Stimulated activated CD8-positive, alpha-beta memory T cell treated with anti-CD3 and anti-CD28 coated beads, Interleukin-2, amount 100 ng/mL, for 1 hour (primary cell): ENCODE results near the gene MANSC1.

ENCODE experiments used
- DNase-seq, 2 donors: peaks; one replicate each; pipeline ENCODE4 v3.0.0-alpha.2; 2020; ENCODE audit warnings: low read depth in 2 of 2

MANSC1 gene

GRCh38 chr12:12349711-12350665 lies at the start of gene MANSC1:
Gene MANSC1 (minus strand): TSS chr12:12350242. CDS start chr12:12343314, 6,928 bp downstream.
- no peak for DNase-seq

GRCh38 chr12:12399161-12399560 lies 49.1 kb upstream of the MANSC1 start:
- no peak for DNase-seq

- no peak for DNase-seq
These were observed 48.2 kb upstream of the MANSC1 start for GRCh38 chr12:12398026-12398859.

GRCh38 chr12:12397184-12397583 lies 47.1 kb upstream of the MANSC1 start:
- DNase-seq = no peak

DNA sequence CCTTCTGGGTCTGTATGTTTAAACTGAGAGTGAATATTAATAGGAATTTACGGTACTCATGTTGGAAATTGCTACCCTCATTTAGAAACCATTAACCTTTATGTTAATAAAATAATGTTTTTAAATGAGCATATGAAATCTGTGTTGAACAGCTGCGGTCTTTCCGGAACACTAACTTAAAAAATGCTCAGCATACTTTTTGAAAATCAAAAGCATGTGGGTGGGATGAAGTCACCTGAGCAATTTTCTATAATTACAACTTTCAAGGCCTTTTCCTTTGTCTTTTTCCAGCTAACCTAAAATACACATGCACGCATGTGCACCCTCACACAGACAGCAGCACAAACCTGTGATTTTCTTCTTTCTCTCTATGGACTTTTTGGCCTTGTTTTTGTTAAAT lies 46.7 kb upstream of the MANSC1 start:
- DNase-seq = no peak

GRCh38 chr12:12393171-12393570 lies 43.1 kb upstream of the MANSC1 start:
- DNase-seq = no peak

- no peak for DNase-seq
These were observed 42.4 kb upstream of the MANSC1 start for GRCh38 chr12:12392413-12392812.

DNA sequence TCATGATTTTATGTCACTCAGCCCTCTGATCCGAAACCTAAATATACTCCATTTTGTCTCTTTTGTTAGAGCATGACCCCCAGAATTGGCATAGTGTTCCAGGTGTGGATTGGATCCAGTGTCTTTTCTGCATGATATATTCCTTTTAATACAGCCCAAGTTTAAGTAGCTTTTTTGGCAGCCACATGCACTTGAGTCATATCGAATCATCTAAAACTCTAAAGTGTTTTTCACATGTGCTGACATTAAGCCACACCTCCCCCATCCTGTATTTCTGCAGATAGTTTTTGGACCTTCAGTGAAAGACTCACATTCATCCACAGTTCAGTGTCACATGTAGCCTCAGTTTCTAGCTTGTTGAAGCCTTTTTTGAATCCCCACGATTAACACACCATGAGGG lies 37.5 kb upstream of the MANSC1 start:
- no peak for DNase-seq

DNA sequence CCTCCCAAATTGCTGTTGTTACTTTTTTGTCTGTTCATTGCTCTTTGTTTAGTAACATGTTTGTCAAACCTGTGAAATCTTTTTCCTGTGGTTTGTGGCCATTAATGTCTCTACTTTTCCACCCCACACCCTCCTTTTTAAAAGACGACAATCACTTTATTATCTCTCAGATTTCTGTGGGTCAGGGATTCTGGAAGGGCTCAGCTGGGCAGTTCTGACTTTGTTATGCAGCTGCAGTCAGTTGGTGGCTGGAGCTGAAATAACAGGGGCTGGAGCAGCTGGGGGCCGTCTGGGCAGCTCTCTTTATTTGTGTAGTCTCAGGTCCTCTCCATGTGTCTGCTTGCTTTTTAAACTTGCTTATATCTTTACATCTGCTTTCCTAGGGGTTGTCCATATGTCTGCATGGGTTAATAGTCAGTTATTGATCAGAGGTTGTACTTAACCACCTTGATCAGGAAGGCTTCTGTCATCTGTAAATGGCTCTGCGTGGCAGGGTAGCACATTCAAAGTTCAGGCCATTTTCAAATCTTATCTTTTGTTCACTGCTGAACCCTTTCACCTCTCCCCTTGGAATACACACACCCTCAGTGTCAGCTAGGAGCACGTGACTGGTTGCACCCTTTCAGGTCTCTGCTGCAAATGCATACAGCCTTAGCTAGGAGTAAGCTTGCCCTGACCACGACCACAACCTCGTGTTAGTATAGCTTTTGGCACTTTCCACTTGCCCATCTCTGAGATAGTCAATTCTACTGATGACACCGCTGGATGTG lies 34.7 kb upstream of the MANSC1 start:
- DNase-seq = peak in 1 of 2 donors; percentile 21

DNA sequence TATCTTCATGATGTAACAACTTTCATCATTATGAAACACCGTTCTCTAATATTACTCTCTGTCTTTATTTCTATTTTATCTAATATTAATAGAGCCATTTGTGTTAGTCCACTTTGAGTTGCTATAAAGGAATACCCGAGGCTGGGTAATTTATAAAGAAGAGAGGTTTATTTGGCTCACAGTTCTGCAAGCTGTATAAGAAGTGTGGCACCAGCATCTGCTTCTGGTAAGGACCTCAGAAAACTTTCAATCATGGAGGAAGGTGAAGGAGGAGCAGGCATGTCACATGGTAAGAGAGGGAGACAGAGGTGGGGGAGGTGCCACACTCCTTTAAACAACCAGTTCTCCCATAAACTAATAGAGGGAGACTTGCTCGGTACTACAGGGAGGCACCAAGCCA lies 31.9 kb upstream of the MANSC1 start:
- no peak for DNase-seq

DNA sequence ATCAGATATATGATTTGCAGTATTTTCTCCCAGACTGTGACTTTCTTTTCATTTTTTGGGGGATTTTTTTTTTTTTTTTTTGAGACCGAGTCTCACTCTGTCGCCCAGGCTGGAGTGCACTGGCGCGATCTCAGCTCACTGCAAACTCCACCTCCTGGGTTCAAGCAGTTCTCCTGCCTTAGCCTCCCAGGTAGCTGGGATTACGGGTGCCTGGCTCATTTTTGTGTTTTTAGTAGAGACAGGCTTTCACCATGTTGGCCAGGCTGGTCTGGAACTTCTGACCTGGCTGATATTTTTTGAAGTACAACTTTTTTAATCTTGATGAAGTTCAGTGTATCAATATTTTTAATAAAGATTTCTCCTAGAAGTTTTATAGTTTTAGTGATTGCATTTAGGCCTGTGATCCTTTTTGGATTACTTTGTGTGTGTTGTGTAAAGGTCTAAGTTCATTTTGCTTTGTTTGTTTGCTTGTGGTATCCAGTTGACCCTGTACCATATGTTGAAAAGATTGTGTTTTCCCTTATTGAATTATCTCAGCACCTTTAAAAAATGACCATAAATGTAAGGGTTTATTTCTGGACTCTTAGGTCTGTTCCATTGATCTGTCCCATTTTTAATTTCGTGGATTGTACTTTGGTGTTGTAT lies 31.0 kb upstream of the MANSC1 start:
- DNase-seq = no peak

GRCh38 chr12:12379831-12380730 lies 30.0 kb upstream of the MANSC1 start:
- DNase-seq = no peak

GRCh38 chr12:12378616-12379015 lies 28.6 kb upstream of the MANSC1 start:
- DNase-seq = no peak

DNA sequence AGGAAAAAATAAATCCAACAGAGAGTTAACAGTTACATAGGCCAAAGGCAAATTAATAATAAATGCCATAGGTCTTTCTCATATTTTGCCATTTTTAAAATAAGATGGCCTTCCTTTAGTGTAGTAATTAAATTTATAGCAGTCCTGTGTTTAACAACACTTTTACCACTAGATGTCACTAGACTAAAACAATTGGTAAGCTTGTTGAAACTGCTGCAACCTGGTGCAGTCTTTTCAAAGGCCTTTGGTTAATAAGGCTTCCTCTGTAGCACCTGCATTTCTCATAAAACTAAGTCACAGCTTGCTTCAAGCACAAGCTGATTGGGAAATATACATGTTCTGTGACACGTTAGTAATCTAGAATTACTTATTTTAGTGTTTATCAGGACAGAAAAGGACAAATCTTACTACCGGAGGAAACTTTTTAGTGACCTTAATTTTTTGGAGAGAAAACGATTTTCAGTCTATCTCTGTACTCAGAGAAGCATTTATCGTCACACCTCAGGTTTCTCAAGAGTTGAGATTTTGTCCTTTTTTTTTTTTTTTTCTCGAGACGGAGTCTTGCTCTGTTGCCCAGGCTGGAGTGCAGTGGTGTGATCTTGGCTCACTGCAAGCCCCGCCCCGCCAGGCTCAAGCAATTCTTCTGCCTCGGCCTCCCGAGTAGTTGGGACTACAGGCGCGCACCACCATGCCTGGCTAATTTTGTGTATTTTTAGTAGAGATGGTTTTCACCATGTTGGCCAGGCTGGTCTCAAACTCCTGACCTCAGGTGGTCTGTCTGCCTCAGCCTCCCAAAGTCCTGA lies 26.8 kb upstream of the MANSC1 start:
- no peak for DNase-seq

DNA sequence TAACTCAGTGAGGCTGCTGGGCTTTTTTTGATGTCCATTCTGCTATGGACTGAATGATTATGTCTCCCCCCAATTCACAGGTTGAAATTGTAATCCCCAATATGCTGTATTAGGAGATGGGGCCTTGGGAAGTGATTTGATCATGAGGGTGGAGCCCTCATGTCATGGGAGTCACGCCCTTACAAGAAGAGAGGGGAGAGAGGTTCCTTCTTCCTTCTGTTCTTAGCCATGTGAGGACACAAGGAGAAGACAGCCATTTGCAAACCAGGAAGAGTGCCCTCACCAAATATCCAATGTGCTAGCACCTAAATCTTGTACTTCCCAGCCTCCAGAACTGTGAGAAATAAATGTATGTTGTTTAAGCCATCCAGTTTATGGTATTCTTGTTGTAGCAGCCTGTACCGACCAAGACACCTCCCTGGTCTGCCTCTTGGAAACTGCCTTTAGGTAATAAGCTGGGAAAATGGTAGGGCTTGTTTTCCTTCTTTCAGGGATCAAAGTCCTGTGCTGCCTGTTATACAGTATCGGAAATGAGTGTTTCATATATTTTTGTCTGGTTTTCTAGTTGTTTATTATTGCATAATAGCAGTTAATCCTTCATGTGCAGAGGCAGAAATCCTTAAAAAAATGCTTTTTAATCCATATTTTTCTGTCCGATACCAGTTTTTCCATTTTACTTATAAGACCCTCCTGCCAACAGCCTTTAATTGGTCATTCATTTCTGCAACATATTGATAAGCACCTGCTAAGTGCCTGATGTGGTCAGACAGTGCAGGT lies 23.1 kb upstream of the MANSC1 start:
- no peak for DNase-seq

DNA sequence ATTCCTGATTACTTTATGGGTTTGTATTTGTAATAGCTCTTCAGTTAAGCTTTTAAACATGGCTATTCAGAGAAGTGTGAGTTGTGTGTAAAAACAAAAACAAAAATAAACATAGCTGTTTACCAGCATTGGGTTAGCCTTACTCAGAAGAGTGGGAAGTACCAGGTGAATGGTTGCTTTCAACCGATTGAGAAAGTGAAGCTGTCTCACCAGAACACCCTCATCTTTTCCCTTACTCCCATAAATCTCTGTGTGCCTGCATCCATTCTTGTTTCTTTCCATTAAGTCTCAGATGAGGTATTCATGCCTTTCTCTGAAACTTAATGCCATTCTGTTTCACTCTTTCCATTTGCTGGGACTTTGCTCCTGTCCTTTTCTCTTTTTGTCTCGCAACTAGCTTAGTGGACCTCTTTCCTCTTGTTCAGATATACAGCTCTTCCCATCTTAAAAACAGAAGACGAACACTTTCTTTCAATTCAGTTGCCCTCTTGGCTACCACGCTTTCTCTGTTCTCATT lies 17.5 kb upstream of the MANSC1 start:
- no peak for DNase-seq

- no peak for DNase-seq
These were observed 16.8 kb upstream of the MANSC1 start for GRCh38 chr12:12366701-12367481.
